Body of pancreas (tissue), 4 donors: Measurements from ENCODE around the gene DOC2B. TPM values are rescaled to one million over a fixed set of nuclear protein-coding genes. Genes with fewer than 3 reads are reported as not detected.

Experiments
- ATAC-seq: fragments of 150-250 bp; one replicate; pipeline ENCODE4 v1.9.1; 2016
- DNase-seq, 4 donors: peaks; one replicate each; pipeline ENCODE4 v3.0.0-alpha.2; 2019
- H3K27ac ChIP-seq, 4 donors: fragments of 200-600 bp; sonication (generic); 1 replicate in 3 of 4; 2 replicates in 1 of 4; pipeline versions ENCODE4 v1.5.1 to v1.6.1; 2016 to 2019; ENCODE audit warnings: mild to moderate bottlenecking in 1 of 4, mixed read lengths in 1 of 4, moderate library complexity in 1 of 4
- H3K27me3 ChIP-seq, 2 donors: fragments of 200-600 bp; sonication (generic); one replicate each; pipeline ENCODE4 v1.6.0; 2016; ENCODE audit warnings: mild to moderate bottlenecking in 1 of 2
- H3K36me3 ChIP-seq, 2 donors: fragments of 200-600 bp; sonication (generic); replicated peaks in 1 of 2; 2 replicates each; pipeline ENCODE4 v1.5.1; 2016; ENCODE audit warnings: low read depth in 2 of 2; ENCODE audit not compliant: insufficient read depth in 1 of 2
- H3K4me1 ChIP-seq: fragments of 200-600 bp; sonication (generic); one replicate; pipeline ENCODE4 v1.6.0; 2016
- H3K4me3 ChIP-seq, 2 donors: fragments of 200-600 bp; sonication (generic); 1 replicate in 1 of 2; 2 replicates in 1 of 2; pipeline ENCODE4 v1.5.1; 2016 to 2019
- H3K9me3 ChIP-seq, 3 donors: fragments of 200-600 bp; sonication (generic); 1 replicate in 2 of 3; 2 replicates in 1 of 3; pipeline ENCODE4 v1.5.1; 2016
- POLR2A ChIP-seq, 3 donors: fragments of 450-650 bp; IDR thresholded peaks; one replicate each; pipeline ENCODE4 v1.6.1; 2016; ENCODE audit warnings: antibody characterized with exemption in 3 of 3, mild to moderate bottlenecking in 2 of 3
- WGBS, 2 donors: methylation state at CpG; one replicate each; pipeline ENCODE4 v1.1.5; 2017; 5-methylcytosine and 5-hydroxymethylcytosine counted together
- intact Hi-C: fragments of 100-400 bp; cut with DNase I; formaldehyde crosslinking; loops from one replicate; pipeline ENCODE4 v1.15.1; 2023
- total RNA-seq, 2 donors: library from RNA; depleted of rRNA; stranded (reverse); fragments of >200 nt; gene quantifications; one replicate each; pipeline ENCODE4 v1.1.0, GENCODE V29; 2016
- TF ChIP-seq, protein P1 (sequence below), 7 experiments: fragments of 450-650 bp in 4 of 7; fragments of 200-600 bp in 3 of 7; sonication (generic) in 3 of 7; IDR thresholded peaks; one replicate each; pipeline ENCODE4 v1.5.1; 2016 to 2019; ENCODE audit warnings: antibody characterized with exemption in 7 of 7

The DOC2B gene
- total RNA-seq, 2 donors from 2014 or later: 20.0 to 22.4 TPM

GRCh38 chr17:182050-182751, 751 bp upstream of the DOC2B start:
- DNase-seq: peak; percentile 91 to 96 (median 95)
- TF ChIP-seq, protein P1, sequence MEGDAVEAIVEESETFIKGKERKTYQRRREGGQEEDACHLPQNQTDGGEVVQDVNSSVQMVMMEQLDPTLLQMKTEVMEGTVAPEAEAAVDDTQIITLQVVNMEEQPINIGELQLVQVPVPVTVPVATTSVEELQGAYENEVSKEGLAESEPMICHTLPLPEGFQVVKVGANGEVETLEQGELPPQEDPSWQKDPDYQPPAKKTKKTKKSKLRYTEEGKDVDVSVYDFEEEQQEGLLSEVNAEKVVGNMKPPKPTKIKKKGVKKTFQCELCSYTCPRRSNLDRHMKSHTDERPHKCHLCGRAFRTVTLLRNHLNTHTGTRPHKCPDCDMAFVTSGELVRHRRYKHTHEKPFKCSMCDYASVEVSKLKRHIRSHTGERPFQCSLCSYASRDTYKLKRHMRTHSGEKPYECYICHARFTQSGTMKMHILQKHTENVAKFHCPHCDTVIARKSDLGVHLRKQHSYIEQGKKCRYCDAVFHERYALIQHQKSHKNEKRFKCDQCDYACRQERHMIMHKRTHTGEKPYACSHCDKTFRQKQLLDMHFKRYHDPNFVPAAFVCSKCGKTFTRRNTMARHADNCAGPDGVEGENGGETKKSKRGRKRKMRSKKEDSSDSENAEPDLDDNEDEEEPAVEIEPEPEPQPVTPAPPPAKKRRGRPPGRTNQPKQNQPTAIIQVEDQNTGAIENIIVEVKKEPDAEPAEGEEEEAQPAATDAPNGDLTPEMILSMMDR (IDR thresholded peaks at IDR 0.05): no peak
- TF ChIP-seq POLR2A (IDR thresholded peaks at IDR 0.05): peak; percentile 61 to 79 (median 74)
- Histone ChIP-seq H3K4me1 (peaks cover 51% of the 10 kb centered on the region), H3K4me3 (no peak overlapping the region), H3K27ac (peak overlapping the region; percentile 54 to 84 (median 80)), H3K9me3 (no peaks in the 10 kb centered on the region), H3K27me3 (no peaks in the 10 kb centered on the region), H3K36me3 (no peaks in the 10 kb centered on the region)
- intact Hi-C loops: no loop called here
- ATAC-seq: peak; percentile 89
- WGBS, 2 donors: 22 to 26% methylated on average over 9 to 17 of the region's 18 CpGs

DNA sequence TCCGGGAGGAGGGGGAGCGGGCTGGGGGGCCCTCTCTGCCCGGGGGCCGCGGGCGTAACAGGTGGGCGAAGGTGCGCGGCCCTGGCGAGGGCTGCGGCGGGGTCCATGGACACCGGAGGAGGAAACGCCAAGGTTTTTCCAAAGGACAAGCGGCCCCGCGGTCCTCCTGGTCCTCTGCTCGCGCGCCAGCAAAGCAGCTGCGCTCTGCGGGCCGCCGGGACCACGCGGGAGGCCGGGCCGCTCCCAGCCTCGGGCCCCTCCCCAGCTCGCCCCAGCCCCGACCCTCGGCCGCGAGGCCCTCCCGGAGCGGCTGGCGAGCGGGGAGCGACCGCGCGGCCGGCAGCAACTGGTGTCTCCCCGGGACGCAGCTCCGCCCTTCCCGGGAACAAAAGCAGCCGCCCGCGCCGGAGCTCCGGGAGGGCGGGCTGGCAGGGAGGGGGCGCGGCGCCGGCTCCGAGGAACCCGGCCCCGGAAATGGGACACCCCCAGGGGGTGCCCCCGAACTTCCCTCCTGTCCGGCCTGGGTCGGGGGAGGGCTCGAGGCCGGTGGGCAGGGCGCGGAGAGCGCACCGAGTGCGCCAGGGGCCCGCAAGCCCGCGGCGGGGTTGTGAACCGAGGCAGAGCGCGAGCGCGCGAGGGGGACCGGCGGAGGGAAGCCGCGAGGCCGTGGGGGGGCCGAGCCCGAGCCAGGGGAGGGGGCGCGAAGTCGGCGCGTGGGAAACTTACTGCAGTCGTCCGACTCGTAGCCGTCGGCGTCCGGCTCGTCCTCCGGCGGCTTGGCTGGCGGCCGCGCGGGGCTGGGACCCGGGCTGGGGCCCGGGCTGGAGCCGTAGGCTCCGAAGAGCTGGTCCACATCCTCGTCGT, 837 bp downstream of the DOC2B start:
- no peaks in the 10 kb centered on the region for H3K27me3 ChIP-seq
- intact Hi-C loops: no loop called here
- H3K4me1 ChIP-seq: peaks cover 51% of the 10 kb centered on the region
- H3K4me3 ChIP-seq: peak overlapping the region in 1 of 2 donors; percentile 47
- H3K9me3 ChIP-seq: no peaks in the 10 kb centered on the region
- ATAC-seq: peak; percentile 8
- no peaks in the 10 kb centered on the region for H3K36me3 ChIP-seq
- peak; percentile 9 to 15 (median 10) for TF ChIP-seq POLR2A (IDR thresholded peaks at IDR 0.05)
- TF ChIP-seq, protein P1 (IDR thresholded peaks at IDR 0.05): no peak
- 2% methylated on average over 34 of the region's 112 CpGs; no CpG with 5 or more reads in 1 of the 2 donors for WGBS, 2 donors
- H3K27ac ChIP-seq: peak overlapping the region; percentile 29 to 74 (median 48)
- peak in 2 of 4 donors; percentile 45 to 55 for DNase-seq

GRCh38 chr17:179781-180380, 1.6 kb downstream of the DOC2B start:
- H3K27ac ChIP-seq: peak overlapping the region; percentile 29 to 74 (median 48)

DNA sequence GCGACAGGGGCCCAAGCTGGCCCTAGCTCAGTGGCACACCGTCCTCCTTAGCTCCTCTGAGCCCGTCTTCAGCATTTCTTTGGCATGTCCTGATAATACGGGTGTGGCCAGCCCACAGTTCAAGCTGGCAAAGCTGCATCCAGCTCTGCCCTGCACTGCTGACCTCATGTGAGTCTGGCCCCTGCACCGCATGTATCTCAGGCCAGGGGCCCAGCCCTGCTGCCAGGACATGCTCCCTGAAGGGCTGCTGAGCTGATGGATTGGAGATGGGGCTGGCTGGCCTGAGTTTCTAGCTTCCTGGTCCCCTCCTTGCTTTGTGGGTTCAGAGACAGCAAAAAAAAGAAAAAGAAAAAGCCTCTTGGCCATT, 2.4 kb downstream of the DOC2B start:
- intact Hi-C loops: no loop called here
- ATAC-seq: no peak
- H3K27me3 ChIP-seq: no peaks in the 10 kb centered on the region
- 48% methylated on average over 5 of the region's 5 CpGs; no CpG with 5 or more reads in 1 of the 2 donors for WGBS, 2 donors
- H3K4me1 ChIP-seq: peaks cover 50% of the 10 kb centered on the region
- H3K4me3 ChIP-seq: no peak overlapping the region
- no peak overlapping the region for H3K27ac ChIP-seq
- peak in 1 of 4 donors; percentile 67 for DNase-seq
- no peaks in the 10 kb centered on the region for H3K9me3 ChIP-seq
- TF ChIP-seq, protein P1 (IDR thresholded peaks at IDR 0.05): no peak
- TF ChIP-seq POLR2A (IDR thresholded peaks at IDR 0.05): no peak
- no peaks in the 10 kb centered on the region for H3K36me3 ChIP-seq

More at GRCh38 chr17:179781-180380, 1.6 kb downstream of the DOC2B start:
- no peaks in the 10 kb centered on the region for H3K36me3 ChIP-seq
- no peak for ATAC-seq
- intact Hi-C loops: no loop called here
- peak overlapping the region in 1 of 2 donors; percentile 47 for H3K4me3 ChIP-seq
- TF ChIP-seq, protein P1 (IDR thresholded peaks at IDR 0.05): no peak
- TF ChIP-seq POLR2A (IDR thresholded peaks at IDR 0.05): no peak
- H3K4me1 ChIP-seq: peaks cover 51% of the 10 kb centered on the region
- no peaks in the 10 kb centered on the region for H3K27me3 ChIP-seq
- WGBS, 2 donors: 0 to 14% methylated on average over 1 to 27 of the region's 32 CpGs
- no peaks in the 10 kb centered on the region for H3K9me3 ChIP-seq
- peak in 1 of 4 donors; percentile 44 for DNase-seq
